Measurements from ENCODE around the gene KIAA0753.

Gene KIAA0753

GRCh38 chr17:6651919-6652452 lies 11.5 kb upstream of the KIAA0753 start:
- TF ChIP-seq CTCF (IDR thresholded peaks at IDR 0.05; ENCODE audit: low read depth, low read length), result no peak
- no peak for DNase-seq (ENCODE audit: extremely low read depth, low read depth)

GRCh38 chr17:6651354-6651918 lies 10.9 kb upstream of the KIAA0753 start, which contains the start of the genes C17orf100 and MED31:
Gene C17orf100 (plus strand): TSS chr17:6651762. CDS start chr17:6651914, 152 bp downstream.
Gene MED31 (minus strand): TSS chr17:6651605. CDS start chr17:6651528, 77 bp downstream.
- no peak for TF ChIP-seq CTCF (IDR thresholded peaks at IDR 0.05; ENCODE audit: low read depth, low read length)
- DNase-seq (ENCODE audit: extremely low read depth, low read depth), result peak; percentile 72

GRCh38 chr17:6648181-6648580 lies 7.7 kb upstream of the KIAA0753 start:
- DNase-seq (ENCODE audit: extremely low read depth, low read depth), result no peak
- no peak; the same call in 1 of the 2 replicates for TF ChIP-seq CTCF (IDR thresholded peaks at IDR 0.05; ENCODE audit: low read depth, low read length)

- no peak for TF ChIP-seq CTCF (IDR thresholded peaks at IDR 0.05; ENCODE audit: low read depth, low read length)
- no peak for DNase-seq (ENCODE audit: extremely low read depth, low read depth)
Observed at GRCh38 chr17:6643451-6644125, 3.1 kb upstream of the KIAA0753 start.

GRCh38 chr17:6642592-6642991 lies 2.1 kb upstream of the KIAA0753 start:
- DNase-seq (ENCODE audit: extremely low read depth, low read depth), result no peak

GRCh38 chr17:6641247-6641863 lies 844 bp upstream of the KIAA0753 start:
- DNase-seq (ENCODE audit: extremely low read depth, low read depth), result no peak
- TF ChIP-seq CTCF (IDR thresholded peaks at IDR 0.05; ENCODE audit: low read depth, low read length), result no peak

More at GRCh38 chr17:6642592-6642991, 2.1 kb upstream of the KIAA0753 start:
- no peak for TF ChIP-seq CTCF (IDR thresholded peaks at IDR 0.05; ENCODE audit: low read depth, low read length)
